ENCODE data around the gene PXK.

GRCh38 chr3:58427661-58428361 is 95.1 kb downstream of the PXK start:
- TF ChIP-seq STAT3 (IDR thresholded peaks at IDR 0.05; ENCODE audit: low read depth, low read length) (no peak), POLR2A (IDR thresholded peaks at IDR 0.05; ENCODE audit: low read depth, low read length) (no peak), RAD21 (IDR thresholded peaks at IDR 0.05; ENCODE audit: insufficient read depth, low read depth, low read length) (no peak), EED (IDR thresholded peaks at IDR 0.05; ENCODE audit: low read depth) (no peak), ZNF274 (IDR thresholded peaks at IDR 0.05; ENCODE audit: insufficient read depth, insufficient read length) (no peak), LARP7 (IDR thresholded peaks at IDR 0.05) (no peak), CTCF (IDR thresholded peaks at IDR 0.05 in 2 of 3, conservative IDR thresholded peaks at IDR 0.05 in 1 of 3; ENCODE audit: control insufficient read depth in 2 of 3, extremely low read depth in 1 of 3, insufficient read depth in 1 of 3, low read depth in 3 of 3, low read length in 3 of 3) (no peak), ZNF622 (IDR thresholded peaks at IDR 0.05) (no peak), EZH2 (IDR thresholded peaks at IDR 0.05; ENCODE audit: borderline replicate concordance, control insufficient read depth, low read depth, low read length) (no peak), SP1 (IDR thresholded peaks at IDR 0.05; ENCODE audit: low read depth, low read length) (no peak), NKRF (conservative IDR thresholded peaks at IDR 0.05) (no peak), SMC3 (IDR thresholded peaks at IDR 0.05; ENCODE audit: borderline replicate concordance, low read length) (no peak)
- TF ChIP-seq, protein P1, sequence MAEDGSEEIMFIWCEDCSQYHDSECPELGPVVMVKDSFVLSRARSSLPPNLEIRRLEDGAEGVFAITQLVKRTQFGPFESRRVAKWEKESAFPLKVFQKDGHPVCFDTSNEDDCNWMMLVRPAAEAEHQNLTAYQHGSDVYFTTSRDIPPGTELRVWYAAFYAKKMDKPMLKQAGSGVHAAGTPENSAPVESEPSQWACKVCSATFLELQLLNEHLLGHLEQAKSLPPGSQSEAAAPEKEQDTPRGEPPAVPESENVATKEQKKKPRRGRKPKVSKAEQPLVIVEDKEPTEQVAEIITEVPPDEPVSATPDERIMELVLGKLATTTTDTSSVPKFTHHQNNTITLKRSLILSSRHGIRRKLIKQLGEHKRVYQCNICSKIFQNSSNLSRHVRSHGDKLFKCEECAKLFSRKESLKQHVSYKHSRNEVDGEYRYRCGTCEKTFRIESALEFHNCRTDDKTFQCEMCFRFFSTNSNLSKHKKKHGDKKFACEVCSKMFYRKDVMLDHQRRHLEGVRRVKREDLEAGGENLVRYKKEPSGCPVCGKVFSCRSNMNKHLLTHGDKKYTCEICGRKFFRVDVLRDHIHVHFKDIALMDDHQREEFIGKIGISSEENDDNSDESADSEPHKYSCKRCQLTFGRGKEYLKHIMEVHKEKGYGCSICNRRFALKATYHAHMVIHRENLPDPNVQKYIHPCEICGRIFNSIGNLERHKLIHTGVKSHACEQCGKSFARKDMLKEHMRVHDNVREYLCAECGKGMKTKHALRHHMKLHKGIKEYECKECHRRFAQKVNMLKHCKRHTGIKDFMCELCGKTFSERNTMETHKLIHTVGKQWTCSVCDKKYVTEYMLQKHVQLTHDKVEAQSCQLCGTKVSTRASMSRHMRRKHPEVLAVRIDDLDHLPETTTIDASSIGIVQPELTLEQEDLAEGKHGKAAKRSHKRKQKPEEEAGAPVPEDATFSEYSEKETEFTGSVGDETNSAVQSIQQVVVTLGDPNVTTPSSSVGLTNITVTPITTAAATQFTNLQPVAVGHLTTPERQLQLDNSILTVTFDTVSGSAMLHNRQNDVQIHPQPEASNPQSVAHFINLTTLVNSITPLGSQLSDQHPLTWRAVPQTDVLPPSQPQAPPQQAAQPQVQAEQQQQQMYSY (CRISPR knock-in tag; IDR thresholded peaks at IDR 0.05): no peak
